K562 (cell line): ENCODE measurements around the gene FUCA1. TPM values are rescaled to one million over a fixed set of nuclear protein-coding genes. Genes with fewer than 3 reads are reported as not detected.
A peak's percentile ranks its signal among the peaks of the same experiment; 100 is the strongest.

Experiments
- ARID4B ChIP-seq: sonication (generic); formaldehyde crosslinking; IDR thresholded peaks from 2 replicates; pipeline ENCODE4 v1.8.0; 2022; ENCODE audit warnings: mild to moderate bottlenecking, missing genetic modification reagents
- ARNT ChIP-seq, 2 experiments: fragments of 450-650 bp; IDR thresholded peaks; 2 replicates each; pipeline ENCODE4 v1.6.1; 2016; ENCODE audit warnings: mild to moderate bottlenecking in 1 of 2
- FOSL1 ChIP-seq: fragments of 200-800 bp; sonication (Bioruptor generic); conservative IDR thresholded peaks from 2 replicates; pipeline ENCODE4 v1.6.1; 2016; ENCODE audit warnings: missing genetic modification characterization, missing compliant biosample characterization
- FOXA3 ChIP-seq, 2 experiments: fragments of 450-650 bp in 1 of 2; sonication (generic) in 1 of 2; formaldehyde crosslinking; IDR thresholded peaks in 1 of 2; conservative IDR thresholded peaks in 1 of 2; 2 replicates each; pipeline versions ENCODE4 v1.4.0 to v1.8.0; 2020 to 2022; ENCODE audit warnings: mild to moderate bottlenecking in 2 of 2, missing genetic modification reagents in 1 of 2
- IFI16 ChIP-seq: fragments of 250-450 bp; sonication (Bioruptor Pico); IDR thresholded peaks from 2 replicates; pipeline ENCODE4 v2.1.2; 2022; ENCODE audit warnings: mild to moderate bottlenecking, inconsistent platforms
- JUNB ChIP-seq: fragments of 450-650 bp; formaldehyde crosslinking; conservative IDR thresholded peaks from 2 replicates; pipeline ENCODE4 v1.4.0; 2020; ENCODE audit warnings: mild to moderate bottlenecking
- KLF1 ChIP-seq: fragments of 450-650 bp; IDR thresholded peaks from 2 replicates; pipeline ENCODE4 v1.6.1; 2016; ENCODE audit warnings: missing genetic modification characterization, missing compliant biosample characterization
- MAFK ChIP-seq: IDR thresholded peaks from 2 replicates; pipeline ENCODE4 v1.6.1; 2011; ENCODE audit warnings: low read length, improper control_type of control experiment
- SLC30A9 ChIP-seq: fragments of 250-450 bp; sonication (Bioruptor Pico); IDR thresholded peaks from 2 replicates; pipeline ENCODE4 v1.8.0; 2022; ENCODE audit warnings: mild to moderate bottlenecking, moderate library complexity
- SP2 ChIP-seq: IDR thresholded peaks from 2 replicates; pipeline ENCODE4 v1.6.1; 2011; ENCODE audit warnings: mild to moderate bottlenecking, low read depth, low read length, moderate library complexity; ENCODE audit not compliant: poor library complexity, severe bottlenecking; ENCODE audit errors: extremely low read depth
- SPI1 ChIP-seq: IDR thresholded peaks from 2 replicates; pipeline ENCODE4 v1.6.1; 2011; ENCODE audit warnings: low read depth, low read length, control low read depth, borderline replicate concordance
- TAF1 ChIP-seq: IDR thresholded peaks from 2 replicates; pipeline ENCODE4 v1.6.1; 2011; ENCODE audit warnings: mild to moderate bottlenecking, low read length, moderate library complexity; ENCODE audit not compliant: insufficient read depth, control insufficient read depth, severe bottlenecking; ENCODE audit errors: extremely low read depth
- TRIM24 ChIP-seq, 2 experiments: fragments of 450-650 bp; IDR thresholded peaks; 2 replicates each; pipeline ENCODE4 v1.6.1; 2016
- U2AF1 ChIP-seq: fragments of 200-400 bp; formaldehyde crosslinking; optimal IDR thresholded peaks from 2 replicates; pipeline ENCODE3; 2017; ENCODE audit warnings: mild to moderate bottlenecking, low read depth, low read length, moderate library complexity
- ZEB2 ChIP-seq: fragments of 450-650 bp; IDR thresholded peaks from 2 replicates; pipeline ENCODE4 v1.6.1; 2016
- ZNF121 ChIP-seq: sonication (generic); formaldehyde crosslinking; conservative IDR thresholded peaks from 2 replicates; pipeline ENCODE4 v1.8.0; 2022; ENCODE audit warnings: missing genetic modification reagents
- ZNF217 ChIP-seq: sonication (generic); formaldehyde crosslinking; IDR thresholded peaks from 2 replicates; pipeline ENCODE4 v1.8.0; 2022; ENCODE audit warnings: mild to moderate bottlenecking, missing genetic modification reagents
- ZNF324 ChIP-seq: fragments of 250-450 bp; sonication (Bioruptor Pico); IDR thresholded peaks from 2 replicates; pipeline ENCODE4 v1.4.0; 2020; ENCODE audit warnings: mild to moderate bottlenecking
- ZNF551 ChIP-seq: fragments of 250-450 bp; sonication (Bioruptor Pico); IDR thresholded peaks from 2 replicates; pipeline ENCODE4 v1.5.0; 2021; ENCODE audit warnings: mild to moderate bottlenecking, moderate library complexity
- ZNF561 ChIP-seq: fragments of 450-650 bp; formaldehyde crosslinking; conservative IDR thresholded peaks from 2 replicates; pipeline ENCODE4 v1.4.0; 2020; ENCODE audit warnings: mild to moderate bottlenecking, moderate library complexity
- ZNF609 ChIP-seq: sonication (generic); formaldehyde crosslinking; IDR thresholded peaks from 2 replicates; pipeline ENCODE4 v1.8.1; 2023; ENCODE audit warnings: missing genetic modification reagents, mild to moderate bottlenecking, borderline replicate concordance
- ZSCAN29 ChIP-seq: fragments of 450-650 bp; IDR thresholded peaks from 2 replicates; pipeline ENCODE4 v1.6.1; 2017
- polyA plus RNA-seq, 8 experiments: library from polyadenylated mRNA; depleted of rRNA in 4 of 8; stranded (reverse) in 5 of 8; unstranded in 3 of 8; fragments of >200 nt; fragmentation: Nextera tagmentation in 2 of 8; fragmentation: Illumina TruSeq in 1 of 8; extraction: Ambion mirVana in 2 of 8; extraction: Trizol in 1 of 8; gene quantifications; 2 replicates each; pipeline versions ENCODE4 v1.2.1 to v1.2.3, GENCODE V29; 2011 to 2014; ENCODE audit warnings: inconsistent platforms in 1 of 8, missing spikeins in 1 of 8
- total RNA-seq, 7 experiments: library from RNA; depleted of rRNA in 6 of 7; stranded (reverse); fragments of >200 nt in 6 of 7; fragmentation: Illumina TruSeq in 2 of 7; extraction: Trizol in 2 of 7; gene quantifications; 2 replicates each; pipeline versions ENCODE4 v1.2.1 to v1.2.3, GENCODE V29; 2011 to 2021; ENCODE audit warnings: low replicate concordance in 1 of 7

Gene FUCA1
- total and polyA plus RNA-seq, 9 of the 15 experiments (the other 6 are each of a cell fraction or from before 2014, with no cell fraction given) = 7.0 to 20.5 (median 13.5) TPM

GRCh38 chr1:23868557-23869016 is 497 bp upstream of the FUCA1 start (continued):
- TF ChIP-seq ZNF217 (CRISPR knock-in tag) (no peak), TAF1 (peak; percentile 4), U2AF1 (no peak), TRIM24 (IDR thresholded peaks at IDR 0.05) (0 out of 4 replicates have a peak, but pooled peaks of 1 of the 2 experiments have one; percentile 5), JUNB (CRISPR knock-in tag) (no peak), MAFK (no peak), ARID4B (CRISPR knock-in tag) (no peak), ZNF609 (CRISPR knock-in tag) (no peak), SPI1 (no peak), ZSCAN29 (no peak), SLC30A9 (no peak), ZNF121 (CRISPR knock-in tag) (no peak), ARNT (IDR thresholded peaks at IDR 0.05) (no peak; a peak in 1 of 4 replicates), KLF1 (no peak), ZNF324 (no peak), FOXA3 (CRISPR knock-in tag; conservative IDR thresholded peaks at IDR 0.05 in 1 of 2, IDR thresholded peaks at IDR 0.05 in 1 of 2) (no peak), ZEB2 (no peak), SP2 (no peak), ZNF551 (CRISPR knock-in tag) (no peak), FOSL1 (tag) (peak; percentile 59; the same call in 1 of the 2 replicates), IFI16 (CRISPR knock-in tag) (peak; percentile 56; the same call in 1 of the 2 replicates), ZNF561 (no peak)
